GM12891 (cell line): ENCODE results near the gene RIMS1.

Experiments used
- POLR2A ChIP-seq: IDR thresholded peaks from 2 replicates; pipeline ENCODE4 v1.6.1; 2011; ENCODE audit warnings: low read depth, low read length, control low read depth
- TAF1 ChIP-seq: IDR thresholded peaks from 2 replicates; pipeline ENCODE4 v1.6.1; 2011; ENCODE audit warnings: low read depth, low read length, control low read depth

GRCh38 chr6:71983131-71983530 is 96.8 kb downstream of the RIMS1 start:
- TF ChIP-seq TAF1 (no peak), POLR2A (no peak)
